Astrocyte of the cerebellum (primary cell): ENCODE measurements around the gene HECW1.
A peak's percentile ranks its signal among the peaks of the same experiment; 100 is the strongest.

Source experiments
- DNase-seq: peaks from one replicate; pipeline ENCODE4 v3.0.0-alpha.2; 2011; ENCODE audit warnings: low read depth
- H3K4me3 ChIP-seq: 2 replicates; pipeline ENCODE4 v1.5.1; 2011; ENCODE audit warnings: mild to moderate bottlenecking, low read depth, low read length, moderate library complexity
- CTCF ChIP-seq: IDR thresholded peaks from 2 replicates; pipeline ENCODE4 v1.5.1; 2012; ENCODE audit warnings: low read length, low read depth, moderate library complexity, mild to moderate bottlenecking; ENCODE audit errors: missing control alignments
- in situ Hi-C: cut with HindIII; loops from 2 replicates; pipeline ENCODE4 v1.10.0; 2017; ENCODE audit warnings: low sequenced_read_pairs

Gene HECW1

DNA sequence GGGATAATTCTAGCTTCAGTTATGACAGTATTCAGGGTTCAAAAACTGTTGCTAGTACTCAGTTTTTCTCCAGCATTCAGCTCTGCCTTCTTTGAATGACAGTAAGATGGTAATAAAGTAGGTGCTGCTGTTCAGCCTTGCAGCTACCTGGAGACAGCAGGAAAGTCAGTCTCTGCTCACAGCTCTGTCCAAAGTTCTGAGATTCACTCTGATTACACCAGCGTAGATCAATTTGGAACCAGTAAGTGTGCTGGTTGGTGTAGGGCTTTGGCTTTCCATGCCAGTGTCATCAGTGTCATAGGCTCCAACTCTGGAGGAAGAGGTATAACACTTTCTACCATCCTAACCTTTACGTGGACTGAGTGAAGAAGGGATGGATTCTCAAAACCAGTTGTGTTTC lies 496.6 kb downstream of the HECW1 start:
- no peak for TF ChIP-seq CTCF
- in situ Hi-C loops = no loop called here
- no peak overlapping the region for H3K4me3 ChIP-seq
- no peak for DNase-seq

GRCh38 chr7:43612128-43612527 lies 499.7 kb downstream of the HECW1 start:
- no peak for DNase-seq
- in situ Hi-C loops = no loop called here
- TF ChIP-seq CTCF = no peak
- H3K4me3 ChIP-seq = no peak overlapping the region

GRCh38 chr7:43612599-43613589 lies 500.4 kb downstream of the HECW1 start:
- DNase-seq = peak; percentile 40
- H3K4me3 ChIP-seq = no peak overlapping the region
- in situ Hi-C loops = no loop called here
- TF ChIP-seq CTCF = no peak
